GM12878 (cell line): ENCODE data around the gene ZCCHC4.
A peak's percentile ranks its signal among the peaks of the same experiment; 100 is the strongest.

Experiments used
- CBX3 ChIP-seq: fragments of 200-600 bp; sonication (generic); IDR thresholded peaks from 2 replicates; pipeline ENCODE4 v1.6.1; 2016; ENCODE audit warnings: low read depth, borderline replicate concordance
- CTCF ChIP-seq, 3 experiments: IDR thresholded peaks in 2 of 3; conservative IDR thresholded peaks in 1 of 3; 2 replicates each; pipeline ENCODE4 v1.5.1; 2011; ENCODE audit warnings: low read depth in 3 of 3, low read length in 3 of 3, mild to moderate bottlenecking in 3 of 3, control low read depth in 2 of 3, moderate library complexity in 2 of 3, inconsistent platforms in 1 of 3, mixed read lengths in 1 of 3; ENCODE audit not compliant: control insufficient read depth in 2 of 3, insufficient read depth in 1 of 3; ENCODE audit errors: extremely low read depth in 1 of 3
- ELK1 ChIP-seq: IDR thresholded peaks from 2 replicates; pipeline ENCODE4 v1.6.1; 2012; ENCODE audit warnings: low read depth, low read length, improper control_type of control experiment
- EZH2 ChIP-seq: IDR thresholded peaks from 2 replicates; pipeline ENCODE4 v1.6.1; 2012; ENCODE audit warnings: low read depth, mild to moderate bottlenecking, control low read depth, inconsistent platforms, low read length, borderline replicate concordance; ENCODE audit not compliant: control insufficient read depth
- FOXK2 ChIP-seq: fragments of 450-650 bp; IDR thresholded peaks from 2 replicates; pipeline ENCODE4 v1.6.1; 2017; ENCODE audit warnings: mild to moderate bottlenecking, moderate library complexity
- MAX ChIP-seq: IDR thresholded peaks from 2 replicates; pipeline ENCODE4 v1.6.1; 2012; ENCODE audit warnings: low read depth, low read length, improper control_type of control experiment
- PAX8 ChIP-seq: fragments of 450-650 bp; IDR thresholded peaks from 2 replicates; pipeline ENCODE4 v1.6.1; 2017; ENCODE audit warnings: mild to moderate bottlenecking, moderate library complexity
- POLR2A ChIP-seq: IDR thresholded peaks from 2 replicates; pipeline ENCODE4 v1.6.1; 2011; ENCODE audit warnings: low read depth, mild to moderate bottlenecking, low read length
- RCOR1 ChIP-seq: conservative IDR thresholded peaks from 2 replicates; pipeline ENCODE4 v1.6.1; 2012; ENCODE audit warnings: low read depth, low read length, improper control_type of control experiment
- TCF12 ChIP-seq: IDR thresholded peaks from 2 replicates; pipeline ENCODE4 v1.6.1; 2011; ENCODE audit warnings: low read depth, mild to moderate bottlenecking, low read length
- WRNIP1 ChIP-seq: IDR thresholded peaks from 2 replicates; pipeline ENCODE4 v1.6.1; 2011; ENCODE audit warnings: low read depth, low read length, improper control_type of control experiment, borderline replicate concordance
- YBX1 ChIP-seq: fragments of 450-650 bp; IDR thresholded peaks from 2 replicates; pipeline ENCODE4 v1.6.1; 2016; ENCODE audit warnings: antibody characterized with exemption
- TF ChIP-seq, protein P1 (sequence below): IDR thresholded peaks from 2 replicates; pipeline ENCODE4 v1.6.1; 2011; ENCODE audit warnings: borderline replicate concordance, low read depth, mild to moderate bottlenecking, moderate library complexity, mixed read lengths, low read length; ENCODE audit not compliant: insufficient read depth; ENCODE audit errors: extremely low read length

GRCh38 chr4:25367004-25367621, 54.5 kb downstream of the ZCCHC4 start:
- TF ChIP-seq ELK1 (no peak), CTCF (IDR thresholded peaks at IDR 0.05 in 2 of 3, conservative IDR thresholded peaks at IDR 0.05 in 1 of 3; ENCODE audit: control insufficient read depth in 2 of 3, extremely low read depth in 1 of 3, insufficient read depth in 1 of 3, low read depth in 3 of 3, low read length in 3 of 3) (peak in 2 of 3 experiments; percentile 22 to 46; a peak in 4 of 6 replicates), TCF12 (no peak), EZH2 (no peak), WRNIP1 (no peak), PAX8 (no peak), FOXK2 (no peak), YBX1 (no peak), RCOR1 (no peak), CBX3 (no peak), POLR2A (no peak), MAX (no peak)
- TF ChIP-seq, protein P1, sequence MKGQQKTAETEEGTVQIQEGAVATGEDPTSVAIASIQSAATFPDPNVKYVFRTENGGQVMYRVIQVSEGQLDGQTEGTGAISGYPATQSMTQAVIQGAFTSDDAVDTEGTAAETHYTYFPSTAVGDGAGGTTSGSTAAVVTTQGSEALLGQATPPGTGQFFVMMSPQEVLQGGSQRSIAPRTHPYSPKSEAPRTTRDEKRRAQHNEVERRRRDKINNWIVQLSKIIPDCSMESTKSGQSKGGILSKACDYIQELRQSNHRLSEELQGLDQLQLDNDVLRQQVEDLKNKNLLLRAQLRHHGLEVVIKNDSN, result no peak
